GM12892 (cell line): ENCODE results near the gene SLC66A1.

Source experiments
- POLR2A ChIP-seq: IDR thresholded peaks from 2 replicates; pipeline ENCODE4 v1.6.1; 2011; ENCODE audit warnings: low read depth, low read length, control low read depth
- TAF1 ChIP-seq: IDR thresholded peaks from 2 replicates; pipeline ENCODE4 v1.6.1; 2011; ENCODE audit warnings: low read depth, mild to moderate bottlenecking, control low read depth, low read length, borderline replicate concordance

DNA sequence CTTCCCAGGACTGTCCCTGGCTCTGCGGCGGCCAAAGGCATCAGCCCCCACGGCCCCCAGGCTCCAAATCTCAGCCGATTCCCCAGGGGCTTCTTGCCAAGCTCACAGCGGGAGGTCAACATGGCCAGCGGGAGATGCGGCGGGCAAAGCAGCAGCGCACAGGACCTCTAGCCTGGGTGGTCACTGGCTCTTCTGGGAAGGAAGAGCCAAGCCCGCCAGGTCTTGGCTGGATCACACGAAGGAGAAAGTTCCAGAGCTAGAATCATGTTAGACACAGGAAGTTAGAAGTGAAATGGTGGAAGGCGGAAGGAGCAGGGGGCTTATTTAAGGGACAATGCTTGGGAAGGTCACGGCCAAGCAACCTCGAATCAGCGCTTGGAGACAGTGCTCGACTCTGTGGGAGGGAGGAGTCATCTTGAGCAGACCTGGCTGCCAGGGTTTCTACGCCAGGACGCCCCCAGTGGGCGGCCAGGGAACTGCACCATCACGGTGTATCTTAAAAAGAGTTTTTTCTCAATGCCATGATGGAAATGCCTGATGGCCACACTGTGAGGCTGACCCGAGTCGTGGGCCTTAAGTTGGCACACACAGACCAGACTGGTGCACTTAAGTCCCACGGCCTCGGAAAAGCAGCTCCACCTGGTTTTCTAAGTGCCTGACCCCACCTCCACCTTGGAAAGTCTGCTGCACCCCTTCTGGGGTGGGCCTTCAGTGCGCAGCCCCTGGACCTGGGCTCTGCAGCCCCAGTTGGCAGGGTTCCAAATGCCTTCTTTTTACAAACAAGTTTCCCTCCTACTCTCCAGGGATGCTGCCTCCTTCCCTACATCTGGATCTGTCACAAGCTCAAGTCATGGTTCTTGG, 29.3 kb downstream of the SLC66A1 start:
- TF ChIP-seq POLR2A (no peak), TAF1 (no peak)
